NOMO-1 treated with DMSO at 0.1 percent for 48 hours (cell line): ENCODE measurements around the gene RIC8A.

Experiments used
- DNase-seq: peaks from one replicate; lab custom pipeline; 2025; ENCODE audit not compliant: unreplicated experiment; lab: John Stamatoyannopoulos, UW

Gene RIC8A

GRCh38 chr11:240315-240714 lies 32.8 kb downstream of the RIC8A start:
- DNase-seq: no peak

- DNase-seq: no peak
Observed at GRCh38 chr11:241634-242033, 34.1 kb downstream of the RIC8A start.

- no peak for DNase-seq
Observed at GRCh38 chr11:244376-244775, 36.9 kb downstream of the RIC8A start.

GRCh38 chr11:249062-249461 lies 41.6 kb downstream of the RIC8A start:
- DNase-seq: no peak

GRCh38 chr11:250274-250673 lies 42.8 kb downstream of the RIC8A start:
- no peak for DNase-seq

GRCh38 chr11:250740-251299 lies 43.3 kb downstream of the RIC8A start:
- peak; percentile 38 for DNase-seq

- DNase-seq: no peak
Observed at GRCh38 chr11:251550-251949, 44.0 kb downstream of the RIC8A start.

- DNase-seq: no peak
Observed at GRCh38 chr11:252666-253065, 45.2 kb downstream of the RIC8A start.

- no peak for DNase-seq
Observed at GRCh38 chr11:253160-253885, 45.8 kb downstream of the RIC8A start.

GRCh38 chr11:253886-254270 lies 46.4 kb downstream of the RIC8A start:
- no peak for DNase-seq

GRCh38 chr11:255176-255575 lies 47.7 kb downstream of the RIC8A start:
- DNase-seq: peak; percentile 12

- no peak for DNase-seq
Observed at GRCh38 chr11:255816-256215, 48.3 kb downstream of the RIC8A start.

- peak; percentile 59 for DNase-seq
Observed at GRCh38 chr11:256952-257737, 49.6 kb downstream of the RIC8A start.

GRCh38 chr11:257766-258493 lies 50.4 kb downstream of the RIC8A start:
- DNase-seq: no peak

- no peak for DNase-seq
Observed at GRCh38 chr11:259413-259812, 51.9 kb downstream of the RIC8A start.

- DNase-seq: no peak
Observed at GRCh38 chr11:261624-262023, 54.1 kb downstream of the RIC8A start.
